CD4-positive, alpha-beta T cell (primary cell): ENCODE data around the gene ADH6. TPM values are rescaled to one million over a fixed set of nuclear protein-coding genes. Genes with fewer than 3 reads are reported as not detected.

Source experiments
- ATAC-seq: fragments of 200-7000 bp; cut with Tn5 transposase; one replicate; pipeline ENCODE4 v1.10.0; 2022; ENCODE audit warnings: mild to moderate bottlenecking; ENCODE audit not compliant: poor library complexity
- CTCF ChIA-PET: fragments of 350-600 bp; sonication (Branson Sonifier 250); formaldehyde crosslinking; loops from one replicate; lab custom pipeline; 2021; ENCODE audit warnings: antibody characterized with exemption, inconsistent platforms; lab: Charles Lee
- POLR2A ChIA-PET: fragments of 350-600 bp; sonication (Branson Sonifier 250); formaldehyde crosslinking; loops from one replicate; lab custom pipeline; 2021; ENCODE audit warnings: antibody characterized with exemption, inconsistent platforms; lab: Charles Lee
- DNase-seq, 14 experiments: peaks; one replicate each; pipeline ENCODE4 v3.0.0-alpha.2; 2013 to 2020; ENCODE audit warnings: mixed read lengths in 2 of 14
- H3K27ac ChIP-seq, 2 donors: one replicate each; pipeline versions ENCODE4 v1.5.1 to v1.7.0; 2013; ENCODE audit warnings: low read length in 2 of 2, low read depth in 1 of 2, mild to moderate bottlenecking in 1 of 2
- H3K27me3 ChIP-seq, 2 experiments: 1 replicate in 1 of 2; 2 replicates in 1 of 2; pipeline versions ENCODE4 v1.6.1 to v1.7.0; 2013; ENCODE audit warnings: low read length in 2 of 2, control low read depth in 1 of 2, mild to moderate bottlenecking in 1 of 2, moderate library complexity in 1 of 2; ENCODE audit not compliant: insufficient read depth in 2 of 2, control insufficient read depth in 1 of 2
- H3K36me3 ChIP-seq: one replicate; pipeline ENCODE4 v1.6.1; 2013; ENCODE audit warnings: low read length, control low read depth; ENCODE audit not compliant: insufficient read depth
- H3K4me1 ChIP-seq: one replicate; pipeline ENCODE4 v1.6.1; 2013; ENCODE audit warnings: low read length, control low read depth; ENCODE audit not compliant: insufficient read depth
- H3K4me3 ChIP-seq: one replicate; pipeline ENCODE4 v1.5.1; 2013; ENCODE audit warnings: mild to moderate bottlenecking, low read length, moderate library complexity
- H3K9me3 ChIP-seq, 2 experiments: 1 replicate in 1 of 2; 2 replicates in 1 of 2; pipeline versions ENCODE4 v1.6.1 to v1.7.0; 2013; ENCODE audit warnings: low read length in 2 of 2, mild to moderate bottlenecking in 2 of 2, control low read depth in 1 of 2, moderate library complexity in 1 of 2; ENCODE audit not compliant: control insufficient read depth in 1 of 2, insufficient read depth in 1 of 2
- H3K27ac Mint-ChIP-seq: one replicate; pipeline ENCODE4 v1.8.0; 2020; ENCODE audit warnings: mixed read lengths
- H3K27me3 Mint-ChIP-seq: one replicate; pipeline ENCODE4 v1.8.0; 2021; ENCODE audit warnings: mixed read lengths
- H3K36me3 Mint-ChIP-seq: one replicate; pipeline ENCODE4 v1.8.0; 2021; ENCODE audit warnings: low read depth, mixed read lengths
- H3K4me1 Mint-ChIP-seq: one replicate; pipeline ENCODE4 v1.8.0; 2021; ENCODE audit warnings: low read depth, mixed read lengths
- H3K4me3 Mint-ChIP-seq: one replicate; pipeline ENCODE4 v1.8.0; 2020; ENCODE audit warnings: mild to moderate bottlenecking, mixed read lengths
- H3K9me3 Mint-ChIP-seq: one replicate; pipeline ENCODE4 v1.8.0; 2020; ENCODE audit warnings: mixed read lengths
- CTCF ChIP-seq: fragments of 200-600 bp; IDR thresholded peaks from one replicate; pipeline ENCODE4 v1.8.0; 2022; ENCODE audit warnings: antibody characterized with exemption, mild to moderate bottlenecking
- intact Hi-C, 2 experiments: fragments of 100-400 bp; cut with DNase I in 1 of 2; cut with micrococcal nuclease in 1 of 2; formaldehyde crosslinking; loops; one replicate each; pipeline versions ENCODE4 v1.15.1 to v1.9.0; 2023 to 2025; cut with DNase I, micrococcal nuclease
- total RNA-seq, 174 experiments: library from RNA in 2 of 174; stranded (reverse) in 2 of 174; gene quantifications; one replicate each; pipeline ENCODE4 v1.2.3 and lab custom pipeline; 2021 to 2026

The ADH6 gene
- total RNA-seq, 2 experiments from 2014 or later: not detected

- no peaks in the 10 kb centered on the region for H3K36me3 Mint-ChIP-seq
- no peak overlapping the region for H3K27ac Mint-ChIP-seq
- no peak for DNase-seq
- H3K4me3 Mint-ChIP-seq: no peak overlapping the region
- no peak overlapping the region for H3K27ac ChIP-seq
- H3K9me3 ChIP-seq: no peaks in the 10 kb centered on the region
- intact Hi-C loops: no loop called here
- H3K9me3 Mint-ChIP-seq: no peaks in the 10 kb centered on the region
- H3K27me3 ChIP-seq: no peaks in the 10 kb centered on the region
- no peaks in the 10 kb centered on the region for H3K4me1 Mint-ChIP-seq
- no peak for TF ChIP-seq CTCF
- H3K36me3 ChIP-seq: no peaks in the 10 kb centered on the region
- H3K4me3 ChIP-seq: no peak overlapping the region
- no peaks in the 10 kb centered on the region for H3K4me1 ChIP-seq
- ChIA-PET POLR2A (no interaction called here), CTCF (no interaction called here)
- no peaks in the 10 kb centered on the region for H3K27me3 Mint-ChIP-seq
- no peak for ATAC-seq
These were observed 57.5 kb downstream of the ADH6 start for GRCh38 chr4:99161373-99162099.

- H3K36me3 Mint-ChIP-seq: no peaks in the 10 kb centered on the region
- no peak overlapping the region for H3K4me3 ChIP-seq
- H3K27ac Mint-ChIP-seq: no peak overlapping the region
- no peak overlapping the region for H3K4me3 Mint-ChIP-seq
- DNase-seq (no peak), ATAC-seq (no peak)
- POLR2A ChIA-PET: no interaction called here
- no peaks in the 10 kb centered on the region for H3K9me3 ChIP-seq
- H3K36me3 ChIP-seq: no peaks in the 10 kb centered on the region
- H3K4me1 Mint-ChIP-seq: no peaks in the 10 kb centered on the region
- no peak for TF ChIP-seq CTCF
- no peaks in the 10 kb centered on the region for H3K9me3 Mint-ChIP-seq
- H3K4me1 ChIP-seq: no peaks in the 10 kb centered on the region
- no peaks in the 10 kb centered on the region for H3K27me3 Mint-ChIP-seq
- intact Hi-C loops: no loop called here
- no peaks in the 10 kb centered on the region for H3K27me3 ChIP-seq
- CTCF ChIA-PET: no interaction called here
- H3K27ac ChIP-seq: no peak overlapping the region
These were observed 59.3 kb downstream of the ADH6 start for GRCh38 chr4:99159699-99160098.

GRCh38 chr4:99157478-99157935 is 61.5 kb downstream of the ADH6 start:
- no peaks in the 10 kb centered on the region for H3K27me3 Mint-ChIP-seq
- ChIA-PET POLR2A (no interaction called here), CTCF (interaction anchor here (1.3 kb wide), 1 partner anchor 9 kb away, joined by 4 read pairs; no protein-coding TSS in a partner anchor)
- H3K27ac Mint-ChIP-seq: no peak overlapping the region
- Histone ChIP-seq H3K4me3 (no peak overlapping the region), H3K36me3 (no peaks in the 10 kb centered on the region), H3K4me1 (no peaks in the 10 kb centered on the region), H3K27ac (no peak overlapping the region), H3K27me3 (no peaks in the 10 kb centered on the region), H3K9me3 (no peaks in the 10 kb centered on the region)
- H3K4me1 Mint-ChIP-seq: no peaks in the 10 kb centered on the region
- DNase-seq (no peak), ATAC-seq (no peak)
- no peak for TF ChIP-seq CTCF
- no peak overlapping the region for H3K4me3 Mint-ChIP-seq
- H3K36me3 Mint-ChIP-seq: no peaks in the 10 kb centered on the region
- intact Hi-C loops: no loop called here
- no peaks in the 10 kb centered on the region for H3K9me3 Mint-ChIP-seq
